Right lobe of liver (tissue), 4 donors: ENCODE results near the gene FGB.
A peak's percentile ranks its signal among the peaks of the same experiment; 100 is the strongest.

Experiments
- POLR2A ChIP-seq: fragments of 450-650 bp; IDR thresholded peaks from one replicate; pipeline ENCODE4 v1.6.1; 2017; ENCODE audit warnings: antibody characterized with exemption, mild to moderate bottlenecking
- TF ChIP-seq, protein P1 (sequence below), 4 donors: fragments of 200-600 bp in 3 of 4; fragments of 450-650 bp in 1 of 4; IDR thresholded peaks; one replicate each; pipeline versions ENCODE4 v1.5.1 to v1.8.0; 2016 to 2022; ENCODE audit warnings: antibody characterized with exemption in 4 of 4, mild to moderate bottlenecking in 2 of 4
- donor health status: DM: no; HTN: no; CAD: no.
- donor health status: DM: no; HTN: no; CAD: no.
- donor health status: DM: no; HTN: yes; CAD: no.

- peak; percentile 60 for TF ChIP-seq POLR2A
- TF ChIP-seq, protein P1, sequence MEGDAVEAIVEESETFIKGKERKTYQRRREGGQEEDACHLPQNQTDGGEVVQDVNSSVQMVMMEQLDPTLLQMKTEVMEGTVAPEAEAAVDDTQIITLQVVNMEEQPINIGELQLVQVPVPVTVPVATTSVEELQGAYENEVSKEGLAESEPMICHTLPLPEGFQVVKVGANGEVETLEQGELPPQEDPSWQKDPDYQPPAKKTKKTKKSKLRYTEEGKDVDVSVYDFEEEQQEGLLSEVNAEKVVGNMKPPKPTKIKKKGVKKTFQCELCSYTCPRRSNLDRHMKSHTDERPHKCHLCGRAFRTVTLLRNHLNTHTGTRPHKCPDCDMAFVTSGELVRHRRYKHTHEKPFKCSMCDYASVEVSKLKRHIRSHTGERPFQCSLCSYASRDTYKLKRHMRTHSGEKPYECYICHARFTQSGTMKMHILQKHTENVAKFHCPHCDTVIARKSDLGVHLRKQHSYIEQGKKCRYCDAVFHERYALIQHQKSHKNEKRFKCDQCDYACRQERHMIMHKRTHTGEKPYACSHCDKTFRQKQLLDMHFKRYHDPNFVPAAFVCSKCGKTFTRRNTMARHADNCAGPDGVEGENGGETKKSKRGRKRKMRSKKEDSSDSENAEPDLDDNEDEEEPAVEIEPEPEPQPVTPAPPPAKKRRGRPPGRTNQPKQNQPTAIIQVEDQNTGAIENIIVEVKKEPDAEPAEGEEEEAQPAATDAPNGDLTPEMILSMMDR (IDR thresholded peaks at IDR 0.05), result no peak
Observed at GRCh38 chr4:154588198-154588597, 25.4 kb downstream of the FGB start.
